ENCODE data around the gene LYRM1.
"Not testable (repeated sequence)": the region's sequence is repeated elsewhere in the genome, so short reads cannot be mapped to it uniquely, and the experiment has no call there.

Gene LYRM1

DNA sequence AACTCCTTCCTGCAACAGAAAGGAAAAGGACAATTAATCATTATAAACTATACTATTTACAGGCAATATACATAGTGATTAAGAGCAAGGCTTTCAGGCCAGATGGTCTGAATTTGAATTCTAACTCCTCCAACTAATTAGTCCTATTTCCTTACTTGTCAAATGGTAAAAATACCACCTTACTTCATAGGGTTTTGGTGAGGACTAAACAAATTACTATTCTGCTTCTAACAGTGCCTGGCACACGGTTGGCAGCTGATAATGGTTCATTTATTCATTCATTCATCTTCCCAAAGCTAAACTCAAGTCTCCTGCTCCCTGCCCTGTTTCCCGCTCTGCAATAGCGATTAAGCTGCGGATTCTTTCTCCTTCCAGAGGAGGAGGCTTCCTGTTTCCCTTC lies 40.2 kb upstream of the LYRM1 start:
- no peaks in the 10 kb centered on the region for H3K9me3 ChIP-seq (ENCODE audit: insufficient read depth, low read depth, low read length)
- peaks cover 37% of the 10 kb centered on the region; the same call in 1 of the 2 replicates for H3K36me3 ChIP-seq (ENCODE audit: insufficient read depth, low read length)
- H3K4me3 ChIP-seq (ENCODE audit: low read length, poor library complexity, severe bottlenecking): no peak overlapping the region
- no peaks in the 10 kb centered on the region for H3F3A ChIP-seq (ENCODE audit: low read depth)
- no peak overlapping the region for H3K4me2 ChIP-seq (ENCODE audit: low read depth, low read length, poor library complexity, severe bottlenecking)
- no peak overlapping the region for H3K9ac ChIP-seq (ENCODE audit: low read depth, low read length, poor library complexity, severe bottlenecking)
- H3K27me3 ChIP-seq (ENCODE audit: insufficient read depth, low read length, poor library complexity, severe bottlenecking): no peaks in the 10 kb centered on the region
- H3K9me2 ChIP-seq (replicated peaks; ENCODE audit: low read depth, low read length): no peaks in the 10 kb centered on the region
- peaks cover 29% of the 10 kb centered on the region for H3K79me2 ChIP-seq (ENCODE audit: insufficient read depth, low read length)
- H3K4me1 ChIP-seq (ENCODE audit: insufficient read depth, low read length, poor library complexity, severe bottlenecking): peaks cover 9% of the 10 kb centered on the region
- TF ChIP-seq EZH2phosphoT487 (IDR thresholded peaks at IDR 0.05; ENCODE audit: borderline replicate concordance): no peak
- TF ChIP-seq, protein P1, sequence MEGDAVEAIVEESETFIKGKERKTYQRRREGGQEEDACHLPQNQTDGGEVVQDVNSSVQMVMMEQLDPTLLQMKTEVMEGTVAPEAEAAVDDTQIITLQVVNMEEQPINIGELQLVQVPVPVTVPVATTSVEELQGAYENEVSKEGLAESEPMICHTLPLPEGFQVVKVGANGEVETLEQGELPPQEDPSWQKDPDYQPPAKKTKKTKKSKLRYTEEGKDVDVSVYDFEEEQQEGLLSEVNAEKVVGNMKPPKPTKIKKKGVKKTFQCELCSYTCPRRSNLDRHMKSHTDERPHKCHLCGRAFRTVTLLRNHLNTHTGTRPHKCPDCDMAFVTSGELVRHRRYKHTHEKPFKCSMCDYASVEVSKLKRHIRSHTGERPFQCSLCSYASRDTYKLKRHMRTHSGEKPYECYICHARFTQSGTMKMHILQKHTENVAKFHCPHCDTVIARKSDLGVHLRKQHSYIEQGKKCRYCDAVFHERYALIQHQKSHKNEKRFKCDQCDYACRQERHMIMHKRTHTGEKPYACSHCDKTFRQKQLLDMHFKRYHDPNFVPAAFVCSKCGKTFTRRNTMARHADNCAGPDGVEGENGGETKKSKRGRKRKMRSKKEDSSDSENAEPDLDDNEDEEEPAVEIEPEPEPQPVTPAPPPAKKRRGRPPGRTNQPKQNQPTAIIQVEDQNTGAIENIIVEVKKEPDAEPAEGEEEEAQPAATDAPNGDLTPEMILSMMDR (conservative IDR thresholded peaks at IDR 0.05; ENCODE audit: low read length): no peak
- no peaks in the 10 kb centered on the region for H4K20me1 ChIP-seq (ENCODE audit: insufficient read depth, low read length, poor library complexity, severe bottlenecking)
- H2AFZ ChIP-seq (ENCODE audit: low read length): no peak overlapping the region

DNA sequence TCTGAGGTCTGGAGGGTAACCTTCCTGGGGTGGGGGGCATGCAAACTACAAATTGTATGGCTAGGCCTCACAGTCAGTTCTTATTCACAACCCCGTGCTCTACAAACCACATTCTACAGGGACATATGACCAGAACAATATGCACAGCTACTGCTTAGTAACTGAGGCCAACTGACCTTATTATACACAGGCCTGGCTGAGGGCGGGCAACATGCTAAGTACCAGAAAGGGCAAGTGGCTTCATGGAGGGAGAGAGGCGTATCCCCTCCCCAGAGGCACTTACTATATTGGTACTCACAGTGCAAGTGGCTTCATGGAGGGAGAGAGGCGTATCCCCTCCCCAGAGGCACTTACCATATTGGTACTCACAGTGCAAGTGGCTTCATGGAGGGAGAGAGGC lies 39.6 kb upstream of the LYRM1 start:
- not testable (repeated sequence) for H3F3A ChIP-seq (ENCODE audit: low read depth); H3K9me2 ChIP-seq (replicated peaks; ENCODE audit: low read depth, low read length); H2AFZ ChIP-seq (ENCODE audit: low read length); H3K4me2 ChIP-seq (ENCODE audit: low read depth, low read length, poor library complexity, severe bottlenecking); H3K9ac ChIP-seq (ENCODE audit: low read depth, low read length, poor library complexity, severe bottlenecking); H3K9me3 ChIP-seq (ENCODE audit: insufficient read depth, low read depth, low read length); H3K4me3 ChIP-seq (ENCODE audit: low read length, poor library complexity, severe bottlenecking); H4K20me1 ChIP-seq (ENCODE audit: insufficient read depth, low read length, poor library complexity, severe bottlenecking); H3K27me3 ChIP-seq (ENCODE audit: insufficient read depth, low read length, poor library complexity, severe bottlenecking)
- Histone ChIP-seq H3K4me1 (ENCODE audit: insufficient read depth, low read length, poor library complexity, severe bottlenecking) (peaks cover 15% of the 10 kb centered on the region), H3K36me3 (ENCODE audit: insufficient read depth, low read length) (peaks cover 31% of the 10 kb centered on the region; the same call in 1 of the 2 replicates), H3K79me2 (ENCODE audit: insufficient read depth, low read length) (peaks cover 34% of the 10 kb centered on the region)

DNA sequence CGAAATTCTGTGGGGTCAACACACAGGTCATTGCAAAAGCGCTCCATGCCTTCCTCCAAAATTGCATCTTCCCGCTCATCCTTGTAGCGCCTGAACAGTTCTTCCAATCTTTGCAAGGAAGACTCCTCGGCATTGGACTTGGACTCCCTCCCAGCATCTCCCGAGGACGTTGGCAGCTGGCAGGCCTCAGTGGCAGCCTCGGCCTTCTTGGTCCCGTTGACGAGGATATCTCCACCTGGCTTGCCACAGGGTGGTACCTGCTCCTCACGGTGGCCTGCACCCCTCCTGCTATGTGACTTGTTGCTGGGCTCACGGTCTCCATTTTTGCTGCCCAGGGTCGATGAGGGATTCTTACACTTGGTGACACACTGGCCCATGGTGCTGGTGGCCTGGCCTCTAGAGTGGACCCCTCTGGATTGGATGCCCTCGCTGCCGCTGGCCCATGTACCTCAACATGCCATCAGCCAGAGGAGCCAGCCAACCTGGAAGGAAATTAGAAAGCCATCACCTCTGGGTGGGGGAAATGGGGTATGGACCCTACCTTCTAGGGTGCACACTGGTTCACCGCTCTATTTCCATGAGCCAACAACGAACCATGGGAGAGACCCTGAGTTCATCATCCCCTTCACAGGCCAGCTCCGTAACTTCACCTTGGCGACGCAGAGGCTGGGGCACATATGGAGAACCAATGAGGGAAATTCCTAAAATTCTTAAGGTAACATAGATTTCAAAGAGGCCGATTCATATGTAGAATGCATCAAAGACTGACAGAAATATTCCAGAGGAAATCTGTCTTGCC lies 38.2 kb upstream of the LYRM1 start:
- no peaks in the 10 kb centered on the region for H3F3A ChIP-seq (ENCODE audit: low read depth)

DNA sequence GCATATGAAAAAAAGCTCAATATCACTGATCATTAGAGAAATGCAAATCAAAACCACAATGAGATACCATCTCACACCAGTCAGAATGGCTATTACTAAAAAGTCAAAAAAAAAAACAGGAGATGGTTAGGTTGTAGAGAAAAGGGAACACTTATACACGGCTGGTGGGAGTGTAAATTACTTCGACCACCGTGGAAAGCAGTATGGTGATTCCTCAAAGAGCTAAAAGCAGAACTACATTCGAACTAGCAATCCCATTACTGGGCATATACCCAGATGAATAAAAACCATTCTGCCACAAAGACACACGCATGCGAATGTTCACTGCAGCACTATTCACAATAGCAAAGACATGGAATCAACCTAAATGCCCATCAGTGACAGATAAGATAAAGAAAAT lies 36.2 kb upstream of the LYRM1 start:
- not testable (repeated sequence) for H3K4me2 ChIP-seq (ENCODE audit: low read depth, low read length, poor library complexity, severe bottlenecking); H3K4me3 ChIP-seq (ENCODE audit: low read length, poor library complexity, severe bottlenecking); H3K9me3 ChIP-seq (ENCODE audit: insufficient read depth, low read depth, low read length); H3K9me2 ChIP-seq (replicated peaks; ENCODE audit: low read depth, low read length); H4K20me1 ChIP-seq (ENCODE audit: insufficient read depth, low read length, poor library complexity, severe bottlenecking); H3K27me3 ChIP-seq (ENCODE audit: insufficient read depth, low read length, poor library complexity, severe bottlenecking); H3K9ac ChIP-seq (ENCODE audit: low read depth, low read length, poor library complexity, severe bottlenecking); H2AFZ ChIP-seq (ENCODE audit: low read length); H3F3A ChIP-seq (ENCODE audit: low read depth)
- H3K36me3 ChIP-seq (ENCODE audit: insufficient read depth, low read length): peaks cover 22% of the 10 kb centered on the region; the same call in 1 of the 2 replicates
- H3K79me2 ChIP-seq (ENCODE audit: insufficient read depth, low read length): peaks cover 62% of the 10 kb centered on the region
- peaks cover 22% of the 10 kb centered on the region for H3K4me1 ChIP-seq (ENCODE audit: insufficient read depth, low read length, poor library complexity, severe bottlenecking)

More for the DNA sequence above, 38.2 kb upstream of the LYRM1 start:
- H3K9ac ChIP-seq (ENCODE audit: low read depth, low read length, poor library complexity, severe bottlenecking): no peak overlapping the region
- H3K4me1 ChIP-seq (ENCODE audit: insufficient read depth, low read length, poor library complexity, severe bottlenecking): peaks cover 22% of the 10 kb centered on the region
- H4K20me1 ChIP-seq (ENCODE audit: insufficient read depth, low read length, poor library complexity, severe bottlenecking): no peaks in the 10 kb centered on the region
- H3K9me3 ChIP-seq (ENCODE audit: insufficient read depth, low read depth, low read length): no peaks in the 10 kb centered on the region
- H3K36me3 ChIP-seq (ENCODE audit: insufficient read depth, low read length): peaks cover 26% of the 10 kb centered on the region; the same call in 1 of the 2 replicates
- no peak for TF ChIP-seq EZH2phosphoT487 (IDR thresholded peaks at IDR 0.05; ENCODE audit: borderline replicate concordance)
- TF ChIP-seq, protein P1 (conservative IDR thresholded peaks at IDR 0.05; ENCODE audit: low read length): no peak
- no peaks in the 10 kb centered on the region for H3K27me3 ChIP-seq (ENCODE audit: insufficient read depth, low read length, poor library complexity, severe bottlenecking)
- peaks cover 47% of the 10 kb centered on the region for H3K79me2 ChIP-seq (ENCODE audit: insufficient read depth, low read length)
- no peak overlapping the region for H3K4me3 ChIP-seq (ENCODE audit: low read length, poor library complexity, severe bottlenecking)
- H2AFZ ChIP-seq (ENCODE audit: low read length): no peak overlapping the region
- H3K4me2 ChIP-seq (ENCODE audit: low read depth, low read length, poor library complexity, severe bottlenecking): no peak overlapping the region
- no peaks in the 10 kb centered on the region for H3K9me2 ChIP-seq (replicated peaks; ENCODE audit: low read depth, low read length)
